ENCODE results near the gene NDUFA7. TPM values are rescaled to one million over a fixed set of nuclear protein-coding genes. Genes with fewer than 3 reads are reported as not detected.

NDUFA7 gene
- total and polyA plus RNA-seq, 2 of the 13 experiments (the other 11 are each of a cell fraction or from before 2014, with no cell fraction given), result 64.5 to 71.5 TPM

GRCh38 chr19:8307965-8308866, 13.0 kb downstream of the NDUFA7 start, which contains the start of gene CD320 (continued):
- no peak; the same call in 1 of the 2 replicates for TF ChIP-seq USF2 (IDR thresholded peaks at IDR 0.05; ENCODE audit: low read depth, low read length)
- TF ChIP-seq USF2 (CRISPR knock-in tag; IDR thresholded peaks at IDR 0.05; ENCODE audit: borderline replicate concordance), result peak; percentile 56
- TF ChIP-seq ZBTB37 (CRISPR knock-in tag; IDR thresholded peaks at IDR 0.05), result no peak
- TF ChIP-seq ZNF615 (CRISPR knock-in tag; IDR thresholded peaks at IDR 0.05; ENCODE audit: borderline replicate concordance), result no peak; the same call in 1 of the 2 replicates
- peak; percentile 45; the same call in 1 of the 2 replicates for TF ChIP-seq ZNF143 (CRISPR knock-in tag; IDR thresholded peaks at IDR 0.05)
- TF ChIP-seq ZNF781 (CRISPR knock-in tag; IDR thresholded peaks at IDR 0.05; ENCODE audit: borderline replicate concordance, not compliant biosample characterization), result peak; percentile 89
- TF ChIP-seq ZNF737 (CRISPR knock-in tag; IDR thresholded peaks at IDR 0.05; ENCODE audit: borderline replicate concordance), result no peak
- peak; percentile 78 for TF ChIP-seq ZNF784 (CRISPR knock-in tag; IDR thresholded peaks at IDR 0.05; ENCODE audit: borderline replicate concordance)
- no peak for TF ChIP-seq ZNF296 (CRISPR knock-in tag; conservative IDR thresholded peaks at IDR 0.05)
- TF ChIP-seq SP4 (CRISPR knock-in tag; IDR thresholded peaks at IDR 0.05), result peak; percentile 85
- 0 out of 2 replicates have a peak, but pooled peaks have one; percentile 74 for TF ChIP-seq ZNF850 (CRISPR knock-in tag; conservative IDR thresholded peaks at IDR 0.05)
- TF ChIP-seq CHCHD3 (CRISPR knock-in tag; IDR thresholded peaks at IDR 0.05), result peak; percentile 91; the same call in 1 of the 2 replicates
- TF ChIP-seq ATF3 (CRISPR knock-in tag; IDR thresholded peaks at IDR 0.05), result peak; percentile 34; the same call in 1 of the 2 replicates
- TF ChIP-seq ZFP82 (CRISPR knock-in tag; IDR thresholded peaks at IDR 0.05; ENCODE audit: borderline replicate concordance), result no peak
- TF ChIP-seq BHLHE40 (IDR thresholded peaks at IDR 0.05; ENCODE audit: low read length), result peak; percentile 72
- no peak for TF ChIP-seq SUZ12 (IDR thresholded peaks at IDR 0.05; ENCODE audit: low read depth, low read length)
- no peak for TF ChIP-seq RFX5 (IDR thresholded peaks at IDR 0.05; ENCODE audit: low read depth, low read length)
- TF ChIP-seq HMG20A (CRISPR knock-in tag; IDR thresholded peaks at IDR 0.05; ENCODE audit: borderline replicate concordance), result no peak
- no peak for TF ChIP-seq ATF7 (IDR thresholded peaks at IDR 0.05)
- TF ChIP-seq ATF7 (CRISPR knock-in tag; IDR thresholded peaks at IDR 0.05), result no peak
- TF ChIP-seq ZNF333 (CRISPR knock-in tag; IDR thresholded peaks at IDR 0.05; ENCODE audit: borderline replicate concordance), result 0 out of 2 replicates have a peak, but pooled peaks have one; percentile 48
- TF ChIP-seq ZNF776 (CRISPR knock-in tag; IDR thresholded peaks at IDR 0.05), result peak; percentile 96
- TF ChIP-seq ZNF431 (CRISPR knock-in tag; IDR thresholded peaks at IDR 0.05; ENCODE audit: borderline replicate concordance, low read depth), result peak; percentile 92
- no peak for TF ChIP-seq FOXJ3 (CRISPR knock-in tag; IDR thresholded peaks at IDR 0.05; ENCODE audit: borderline replicate concordance)
- no peak for TF ChIP-seq ZNF207 (IDR thresholded peaks at IDR 0.05; ENCODE audit: borderline replicate concordance)

Data from HepG2 (cell line).